A204.1 (cell line): Measurements from ENCODE around the gene MACROD2.

Source experiments
- FAIRE-seq: peaks from 2 replicates; lab custom pipeline; 2012; peaks lifted over from hg19 to GRCh38; lab: Jason Lieb, UNC

MACROD2 gene

DNA sequence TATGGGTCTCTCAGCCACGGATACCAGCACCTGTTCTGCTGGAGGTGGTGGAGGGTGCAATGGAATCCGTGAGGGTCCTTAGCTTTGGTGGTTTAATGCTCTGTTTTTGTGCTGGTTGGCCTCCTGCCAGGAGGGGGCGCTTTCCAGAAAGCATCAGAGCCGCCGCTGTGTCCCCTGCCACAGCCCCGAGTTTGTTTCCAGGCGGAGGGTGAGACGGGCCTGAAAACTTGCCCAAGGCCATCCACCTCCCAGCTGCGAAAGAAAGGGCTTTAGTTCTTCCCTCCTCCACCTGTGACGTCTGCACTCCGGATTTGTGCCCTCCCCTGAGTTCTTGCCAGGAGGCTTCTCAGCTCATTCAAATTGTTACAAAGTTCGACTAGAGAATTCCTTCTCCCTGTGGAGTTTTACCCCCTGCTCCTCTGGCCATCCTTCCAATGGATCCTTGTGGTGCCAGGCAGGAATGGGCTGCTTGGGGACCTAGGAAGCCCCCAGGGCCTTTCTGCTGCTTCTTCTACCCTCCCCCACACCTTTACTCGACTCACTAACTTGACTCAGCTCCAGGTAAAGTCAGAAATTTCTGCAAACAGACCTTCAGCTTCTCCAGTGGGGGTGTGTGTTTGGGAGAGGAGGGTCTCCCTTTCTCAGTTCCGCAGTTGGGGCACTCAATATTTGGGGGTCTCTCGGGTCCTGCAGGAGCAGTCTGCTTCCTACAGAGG lies 1704.3 kb downstream of the MACROD2 start:
- no peak for FAIRE-seq

DNA sequence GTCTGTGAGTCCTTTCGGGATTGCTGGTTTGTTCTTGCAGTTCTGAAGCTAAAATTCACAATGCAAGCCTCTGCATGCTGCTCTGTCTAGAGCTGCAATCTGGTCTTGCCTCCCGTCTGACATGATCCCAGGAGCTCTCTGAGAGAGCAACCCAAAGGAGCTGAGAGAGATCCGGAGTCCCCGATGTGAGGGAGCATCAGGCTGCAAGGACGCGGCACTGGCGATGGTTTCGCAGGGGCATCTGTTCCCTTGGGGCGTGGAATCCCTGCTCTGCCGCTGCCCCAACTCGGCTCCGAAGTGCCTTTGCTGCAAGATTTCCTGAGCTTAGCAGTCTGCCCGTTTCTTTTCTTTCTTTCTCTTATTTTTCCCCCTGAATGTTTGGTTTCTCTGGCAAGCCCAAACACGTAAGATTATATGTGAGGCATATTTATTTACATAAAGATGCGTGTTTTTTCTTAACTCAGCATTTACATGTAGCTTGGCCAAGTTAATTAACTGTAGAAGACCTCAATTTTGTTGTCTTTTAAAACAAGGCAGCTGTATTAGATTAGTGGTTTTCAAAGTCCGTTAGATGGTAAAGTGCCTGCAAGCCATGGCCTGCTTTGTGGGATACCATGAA lies 1704.9 kb downstream of the MACROD2 start:
- FAIRE-seq: no peak

DNA sequence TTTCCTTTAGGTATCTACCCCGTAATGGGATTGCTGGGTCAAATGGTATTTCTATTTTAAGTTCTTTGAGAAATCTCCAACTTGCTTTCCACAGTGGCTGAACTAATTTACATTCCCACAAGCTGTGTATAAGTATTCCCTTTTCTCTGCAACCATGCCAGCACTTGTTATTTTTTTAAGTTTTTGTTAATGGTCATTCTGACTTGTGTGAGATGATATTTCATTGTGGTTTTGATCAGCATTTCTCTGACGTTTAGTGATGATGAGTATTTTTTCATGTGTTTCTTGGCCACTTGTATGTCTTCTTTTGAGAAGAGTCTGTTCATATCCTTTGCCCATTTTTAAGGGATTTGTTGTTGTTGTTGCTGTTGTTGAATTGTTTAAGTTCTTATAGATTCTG lies 1706.8 kb downstream of the MACROD2 start:
- no peak for FAIRE-seq

DNA sequence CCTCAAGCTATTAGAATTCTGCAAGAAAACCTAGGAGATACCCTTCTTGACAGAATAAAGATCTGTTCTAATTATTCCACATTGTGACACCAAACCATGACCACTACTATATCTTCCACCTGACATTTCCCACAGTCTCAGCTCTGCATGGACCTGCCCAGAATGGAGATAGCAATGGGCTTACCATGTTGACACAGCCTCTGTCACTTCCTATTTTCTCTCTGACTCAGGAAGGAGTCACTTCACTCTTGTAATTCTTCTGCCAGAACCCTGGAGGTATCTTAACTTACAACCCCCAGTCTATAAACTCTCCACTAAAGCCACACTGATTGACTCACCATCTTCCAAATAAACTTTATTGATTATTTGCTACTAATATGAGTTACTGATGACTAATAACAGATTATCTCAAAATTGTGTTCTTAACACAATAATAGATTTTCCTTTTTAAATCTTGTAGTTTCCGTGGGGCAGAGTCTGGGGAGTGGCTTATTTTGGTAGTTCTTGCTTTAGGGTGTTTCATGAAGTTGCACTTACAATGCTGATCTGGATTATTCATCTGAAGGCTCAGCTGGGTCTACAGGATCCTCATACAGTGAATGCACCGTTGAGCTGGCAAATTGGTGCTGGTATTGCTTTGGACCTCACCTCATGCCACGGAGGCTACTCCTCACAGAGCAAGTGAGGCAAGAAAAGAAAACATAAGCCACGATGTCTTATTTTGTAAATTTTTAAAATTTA lies 1708.0 kb downstream of the MACROD2 start:
- no peak for FAIRE-seq

DNA sequence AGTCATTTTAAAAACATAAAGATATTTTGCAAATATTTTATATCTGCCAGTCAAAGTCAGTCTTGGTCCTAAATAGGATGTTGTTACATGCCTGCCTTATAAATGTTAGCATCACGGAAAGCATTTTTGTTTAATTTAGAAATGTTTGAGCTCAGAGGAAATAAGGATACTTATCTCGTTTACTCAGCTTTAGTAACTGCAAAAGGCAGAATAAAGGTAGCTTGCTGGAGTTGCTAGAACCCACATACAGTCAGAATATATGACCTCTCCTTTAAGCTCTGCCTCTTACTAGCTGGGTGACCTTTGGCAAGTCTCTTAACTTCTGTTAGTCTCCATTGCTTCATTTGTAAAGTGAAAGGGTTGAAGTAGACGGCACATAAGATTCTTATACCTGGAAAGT lies 1710.7 kb downstream of the MACROD2 start:
- no peak for FAIRE-seq

DNA sequence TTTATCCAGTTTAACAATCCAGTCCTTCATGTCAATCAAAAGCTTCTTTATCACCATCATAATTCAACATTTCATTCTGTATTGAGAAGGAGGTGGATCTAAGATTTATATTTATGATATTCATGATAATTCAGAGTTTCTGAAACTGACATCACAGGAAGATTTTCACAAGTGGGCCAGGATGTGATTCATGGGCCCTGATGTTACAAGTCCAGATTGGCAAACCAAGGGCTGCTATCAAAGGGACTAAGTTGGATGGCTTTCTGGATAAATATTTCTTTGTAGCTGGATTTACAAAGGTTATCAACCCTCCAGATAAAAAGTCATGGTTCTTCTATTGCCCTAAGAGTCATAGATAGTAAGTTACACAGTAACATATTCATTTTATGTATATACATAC lies 1711.4 kb downstream of the MACROD2 start:
- no peak for FAIRE-seq

DNA sequence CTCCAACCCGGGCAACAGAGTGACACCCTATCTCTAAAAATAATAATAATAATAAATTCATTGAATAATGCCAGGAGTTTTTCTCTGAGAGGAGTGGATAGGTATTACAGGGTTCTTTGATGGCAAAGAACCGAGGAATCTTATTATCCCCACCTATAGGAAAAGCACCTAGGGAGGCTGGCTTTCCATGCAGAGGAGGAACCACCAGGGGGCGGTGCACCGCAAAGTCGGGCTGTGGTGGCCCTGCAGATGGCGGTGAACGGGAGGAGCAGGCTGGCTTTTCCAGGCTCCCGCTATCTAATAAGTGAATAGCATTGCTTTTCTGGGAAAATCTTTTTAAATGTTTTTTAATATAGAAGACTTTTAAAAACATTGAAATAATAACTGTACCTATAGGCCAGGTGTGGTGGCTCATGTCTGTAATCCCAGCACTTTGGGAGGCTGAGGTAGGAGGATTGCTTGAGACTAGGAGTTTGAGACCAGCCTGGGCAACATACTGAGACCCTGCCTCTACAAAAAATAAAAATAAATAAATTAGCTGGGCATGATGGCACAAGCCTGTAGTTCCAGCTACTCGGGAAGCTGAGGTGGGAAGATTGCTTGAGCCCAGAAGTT lies 1713.8 kb downstream of the MACROD2 start:
- FAIRE-seq: no peak

DNA sequence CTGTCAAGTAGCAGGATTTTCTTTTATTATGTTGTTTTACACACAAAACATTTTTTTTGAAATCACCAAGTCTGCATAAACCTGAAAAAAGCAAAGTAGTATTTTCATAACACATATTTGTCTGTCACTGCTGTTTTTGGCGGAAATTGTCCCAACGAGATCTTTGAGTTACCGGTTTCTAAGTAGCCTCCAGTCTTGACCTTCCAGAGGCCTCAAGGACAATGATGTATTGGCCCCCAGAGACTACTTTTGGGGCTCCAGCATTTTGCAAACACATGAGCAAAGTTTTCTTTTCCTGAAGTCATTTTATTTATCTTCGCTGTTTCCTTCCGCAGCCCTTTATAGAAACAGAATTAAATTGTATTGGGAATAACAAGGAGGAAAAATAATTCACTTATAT lies 1715.3 kb downstream of the MACROD2 start:
- no peak for FAIRE-seq

DNA sequence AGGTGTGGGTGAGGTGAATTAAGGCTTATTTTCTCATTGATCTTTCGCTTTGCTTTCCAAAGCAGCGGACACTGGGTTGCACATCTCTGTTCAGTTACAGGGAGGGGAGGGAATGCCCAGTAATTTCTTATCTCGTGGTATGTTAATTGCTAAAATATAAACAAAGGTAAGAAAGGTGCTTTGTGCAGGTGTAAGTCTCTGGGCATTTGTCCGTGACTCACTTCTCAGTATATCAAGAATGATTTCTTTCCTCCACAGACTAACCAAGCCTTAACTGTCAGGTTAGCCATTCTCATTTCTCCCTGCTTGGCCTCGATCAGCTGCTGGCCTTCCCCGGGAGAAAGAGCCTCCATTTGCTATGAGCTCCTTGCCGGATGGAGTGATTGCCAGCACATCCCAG lies 1715.9 kb downstream of the MACROD2 start:
- no peak for FAIRE-seq

DNA sequence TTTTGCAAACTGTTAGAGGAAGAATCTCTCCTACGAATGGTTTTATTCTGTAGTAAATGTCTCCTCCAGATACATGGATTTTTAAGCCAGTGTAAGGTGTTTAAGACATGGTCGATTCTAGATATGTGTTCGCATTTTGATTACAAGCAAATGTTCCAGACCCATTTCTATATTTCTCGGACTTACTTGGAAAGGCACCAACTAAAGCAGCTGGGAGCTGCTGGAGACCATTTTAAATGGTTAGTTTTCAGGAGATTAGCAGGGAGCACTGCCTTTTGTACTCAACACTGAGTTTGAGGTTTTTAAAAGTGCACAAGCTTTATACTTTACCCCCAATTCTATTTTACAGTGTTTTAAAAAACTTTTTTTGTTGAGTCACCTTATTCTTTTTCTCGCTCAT lies 1720.9 kb downstream of the MACROD2 start:
- no peak for FAIRE-seq

DNA sequence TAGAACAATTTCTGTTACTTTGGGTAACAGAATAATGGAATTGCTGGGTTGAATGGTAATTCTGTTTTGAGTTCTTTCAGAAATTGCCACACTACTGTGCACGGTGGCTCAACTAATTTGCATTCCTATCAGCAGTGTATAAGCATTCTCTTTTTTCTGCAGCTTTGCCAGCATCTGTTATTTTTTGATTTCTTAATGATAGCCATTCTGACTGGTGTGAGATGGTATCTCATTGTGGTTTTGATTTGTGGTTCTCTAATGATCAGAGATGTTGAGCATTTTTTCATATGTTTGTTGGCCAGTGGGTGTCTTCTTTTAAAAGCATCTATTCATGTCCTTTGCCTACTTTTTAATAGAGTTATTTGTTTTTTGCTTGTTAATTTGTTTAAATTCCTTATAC lies 1731.1 kb downstream of the MACROD2 start:
- no peak for FAIRE-seq

DNA sequence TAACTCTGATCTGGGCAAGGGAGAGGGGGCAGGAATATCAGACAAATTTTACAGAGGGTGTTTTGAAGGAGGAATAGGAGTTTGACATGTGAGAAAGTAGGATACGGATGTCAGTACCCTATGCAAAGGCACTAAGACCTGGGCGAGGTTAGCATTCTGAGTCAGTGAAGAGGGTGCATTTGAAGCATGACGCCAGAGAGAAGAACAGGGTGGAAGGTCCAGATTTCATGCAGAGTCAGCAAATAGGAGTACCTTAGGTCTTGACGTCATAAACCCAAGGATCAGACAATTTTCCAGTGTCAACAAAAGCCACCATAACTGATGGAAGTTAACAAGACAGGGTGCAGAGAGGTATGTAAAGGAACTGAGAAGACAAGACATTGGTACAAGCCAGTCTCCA lies 1738.7 kb downstream of the MACROD2 start:
- FAIRE-seq: no peak

DNA sequence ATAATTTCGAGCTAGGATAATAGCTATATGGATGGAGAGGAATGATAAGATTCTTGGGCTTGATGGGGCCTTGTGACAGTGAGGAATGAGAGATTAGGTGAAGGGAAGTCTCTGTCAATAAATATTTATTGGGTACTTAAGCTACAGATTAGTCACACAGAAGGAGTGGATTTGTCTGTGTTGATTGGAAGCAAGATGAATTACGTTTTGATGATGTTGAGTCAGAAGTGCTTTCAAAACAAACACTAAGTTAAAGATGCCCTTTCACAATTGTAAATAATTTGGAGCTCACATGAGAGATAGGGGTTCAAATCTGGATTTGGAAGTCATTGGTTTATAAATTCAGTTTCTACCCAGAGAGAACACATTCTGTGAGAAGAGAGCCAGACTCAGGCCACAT lies 1743.7 kb downstream of the MACROD2 start:
- FAIRE-seq: no peak

DNA sequence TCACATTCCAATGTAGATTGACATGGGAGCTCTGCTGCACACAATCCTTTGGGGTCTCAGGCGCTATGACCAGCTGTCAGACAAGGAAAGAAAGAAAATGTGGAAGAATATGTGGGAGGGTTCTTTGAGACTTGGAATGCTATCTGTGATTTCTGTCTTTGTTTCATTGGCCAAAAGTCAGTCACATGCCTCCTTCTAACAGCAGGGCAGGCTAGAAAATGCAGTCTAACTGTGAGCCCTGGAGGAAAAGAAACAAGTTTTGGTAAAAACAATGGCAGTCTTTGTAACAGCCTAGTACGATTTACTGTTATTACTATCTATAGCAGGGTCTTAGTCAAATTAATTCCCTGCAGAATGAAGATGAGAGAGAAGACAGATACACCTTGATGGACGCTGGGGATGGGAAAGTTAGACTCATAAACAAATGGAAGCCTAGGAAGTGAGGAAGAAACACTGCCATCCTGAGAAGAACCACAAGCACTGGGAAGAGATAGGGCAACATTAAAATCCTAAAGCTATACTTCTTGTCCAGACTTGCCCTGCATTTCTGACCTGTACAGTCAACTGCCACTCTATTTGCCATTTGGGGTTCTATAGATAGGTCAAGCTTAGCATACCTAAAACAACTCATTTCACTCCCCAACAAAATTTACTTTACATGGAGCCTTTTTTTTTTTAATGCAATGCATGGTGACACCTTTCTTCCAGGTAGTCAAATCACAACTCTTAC lies 1744.9 kb downstream of the MACROD2 start:
- FAIRE-seq: no peak

DNA sequence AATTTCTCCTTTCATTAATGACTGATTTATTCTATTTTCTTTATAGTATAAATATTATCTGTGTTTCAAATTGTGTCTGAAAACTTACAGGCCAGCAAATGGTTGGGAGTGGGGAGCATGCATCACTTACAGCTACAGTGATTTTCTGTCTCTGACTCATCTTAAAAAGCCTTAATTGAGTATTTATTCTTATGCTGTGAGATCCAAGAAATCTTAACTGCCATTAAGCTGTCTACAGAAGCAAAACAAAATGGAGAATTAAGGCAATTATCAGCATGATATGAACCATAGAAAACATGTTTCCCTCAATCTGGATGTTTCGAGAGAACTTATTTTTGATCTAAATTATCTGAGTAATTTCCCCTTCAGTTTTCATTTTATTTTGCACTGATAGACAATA lies 1746.8 kb downstream of the MACROD2 start:
- FAIRE-seq: no peak

DNA sequence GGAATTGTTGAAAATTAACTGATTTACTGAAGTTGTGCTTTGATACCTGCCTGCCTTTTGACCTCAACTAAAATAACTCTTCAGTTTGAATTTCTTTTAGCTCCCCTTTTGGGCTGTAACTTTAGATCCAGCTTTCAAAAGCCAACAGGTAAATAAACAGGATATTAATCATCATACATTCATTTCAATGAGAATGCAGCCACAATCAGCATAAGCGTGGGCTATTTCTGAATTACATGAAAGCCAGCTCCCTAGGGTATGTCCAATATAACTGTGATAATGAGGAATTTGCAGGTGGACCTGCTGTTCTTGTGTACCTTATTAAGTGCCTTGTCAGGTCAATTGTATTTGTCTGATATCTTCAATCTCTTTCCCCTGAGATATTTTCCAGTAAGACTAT lies 1747.3 kb downstream of the MACROD2 start:
- no peak for FAIRE-seq

DNA sequence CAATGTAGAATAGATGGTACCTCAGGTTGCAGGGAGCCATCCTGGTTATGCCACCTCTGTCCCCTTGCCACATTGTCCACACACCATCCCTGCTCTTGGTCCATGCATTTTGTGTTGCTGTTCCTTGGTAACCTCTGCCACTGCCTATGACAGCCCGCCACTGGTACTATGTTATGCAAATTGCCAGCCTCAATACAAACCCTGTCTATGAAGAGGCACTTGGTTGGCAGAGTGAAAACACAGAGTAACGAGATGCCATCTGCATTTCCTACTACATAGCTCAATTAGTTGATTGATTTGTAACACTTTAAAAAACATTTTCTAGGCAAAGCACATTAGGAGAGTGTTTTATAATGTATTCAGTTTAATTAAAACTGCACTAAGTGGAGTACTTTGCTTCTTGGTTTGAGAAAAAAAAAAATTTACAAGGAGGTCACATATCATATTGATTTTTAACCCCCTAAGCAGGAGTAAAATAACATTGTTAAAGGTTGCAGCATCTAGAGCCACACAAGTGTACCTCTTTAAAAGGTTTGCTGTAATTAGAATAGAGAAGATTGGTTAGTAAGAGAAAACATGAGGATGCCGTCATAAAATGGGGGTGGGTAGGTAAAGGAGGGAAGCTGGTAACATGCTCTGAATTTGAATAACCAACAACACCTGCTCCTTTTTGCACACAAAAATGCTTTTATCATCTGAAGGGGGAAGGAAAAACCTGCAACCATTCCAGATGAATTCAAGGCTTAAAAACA lies 1760.9 kb downstream of the MACROD2 start:
- no peak for FAIRE-seq

DNA sequence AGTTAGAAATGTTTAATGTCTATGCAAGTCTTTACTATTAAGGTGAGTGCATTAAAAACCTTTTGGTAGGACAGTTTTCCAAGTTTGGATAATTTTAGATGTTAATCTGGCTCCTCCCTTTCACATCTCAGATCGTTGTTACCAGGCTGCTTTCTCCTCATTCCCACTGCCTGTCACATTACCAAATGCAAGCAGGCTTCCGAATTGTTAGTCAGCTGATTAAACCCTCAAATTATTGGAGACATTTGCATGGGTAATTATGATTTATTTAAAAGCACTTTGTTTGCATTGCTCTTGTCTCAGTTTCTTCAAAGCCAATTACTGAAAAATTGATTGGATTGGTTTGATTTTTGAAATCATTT lies 1761.4 kb downstream of the MACROD2 start:
- FAIRE-seq: no peak

DNA sequence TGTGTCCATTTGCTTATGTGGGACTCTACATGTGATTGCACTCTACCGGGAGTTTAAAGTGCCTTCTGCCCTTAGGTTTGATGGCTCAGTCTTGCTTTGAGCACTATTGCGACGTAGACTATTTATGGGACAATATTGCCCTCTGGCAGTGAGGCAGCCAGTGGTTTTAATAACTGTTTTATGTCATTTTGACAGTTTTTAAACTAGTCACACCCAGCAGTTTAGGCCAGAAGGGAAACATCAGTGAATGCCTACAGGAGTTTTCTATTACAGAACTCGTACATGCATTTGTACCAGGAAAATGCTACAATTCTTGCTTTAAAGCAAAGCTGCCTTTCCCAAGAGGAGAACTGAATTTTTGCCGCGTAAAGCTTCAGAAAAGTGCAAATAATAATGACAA lies 1764.3 kb downstream of the MACROD2 start:
- no peak for FAIRE-seq

DNA sequence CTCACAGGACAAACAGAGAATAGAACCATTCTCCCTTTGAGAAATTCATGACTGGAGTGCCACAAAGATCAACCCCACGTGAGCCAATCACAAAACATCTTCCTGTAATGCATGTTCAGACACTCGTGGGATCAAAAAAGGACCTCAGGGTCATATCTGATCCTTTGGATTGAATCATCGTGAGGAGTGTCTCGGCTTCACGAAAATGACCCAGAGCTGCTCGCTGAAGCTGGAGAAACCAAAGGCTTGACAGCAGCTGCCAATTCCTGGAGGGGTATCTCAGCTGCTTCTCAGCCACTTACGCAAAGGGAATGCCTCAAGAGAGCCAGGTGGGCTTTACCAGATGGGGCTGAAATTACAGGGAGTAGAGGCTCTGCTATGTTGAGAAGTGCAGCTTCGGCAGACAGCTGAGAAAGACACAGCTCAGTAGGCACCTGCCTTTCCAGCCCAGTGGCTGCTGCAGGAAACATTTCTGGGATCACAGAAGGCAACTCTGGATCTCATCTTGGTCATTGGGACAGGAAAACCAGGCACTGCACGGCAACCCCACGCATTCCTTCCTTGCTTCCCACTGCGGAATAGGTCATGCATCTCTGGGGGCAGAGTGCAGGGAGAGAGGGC lies 1764.8 kb downstream of the MACROD2 start:
- FAIRE-seq: no peak

DNA sequence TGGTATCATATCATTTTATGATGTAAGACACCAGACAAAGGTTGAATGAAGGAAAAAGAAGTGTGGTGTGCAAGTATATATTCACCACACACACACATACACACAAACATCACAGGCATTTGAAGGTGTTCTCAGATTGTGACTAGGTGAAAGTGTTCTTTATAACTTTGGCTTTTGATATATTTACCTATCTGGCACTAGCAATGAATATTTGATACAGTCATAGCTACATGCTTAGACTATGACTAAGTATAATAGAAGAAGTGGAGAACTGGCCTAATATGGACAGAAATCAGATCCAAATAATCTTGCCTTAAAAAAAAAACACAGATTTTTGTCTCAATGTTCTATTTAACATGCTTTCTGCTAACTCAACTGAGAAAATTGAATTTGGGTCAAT lies 1768.0 kb downstream of the MACROD2 start:
- no peak for FAIRE-seq
